MM.1S (cell line): ENCODE results near the gene ALDH1A2.

ENCODE experiments used
- EZH2phosphoT487 ChIP-seq: fragments of 300-600 bp; sonication (generic); IDR thresholded peaks from 2 replicates; pipeline ENCODE4 v1.6.1; 2018; ENCODE audit warnings: antibody characterized with exemption, low read length
- TF ChIP-seq, protein P1 (sequence below): fragments of 300-600 bp; sonication (generic); IDR thresholded peaks from 2 replicates; pipeline ENCODE4 v1.5.1; 2016; ENCODE audit warnings: antibody characterized with exemption, low read length, mixed read lengths

DNA sequence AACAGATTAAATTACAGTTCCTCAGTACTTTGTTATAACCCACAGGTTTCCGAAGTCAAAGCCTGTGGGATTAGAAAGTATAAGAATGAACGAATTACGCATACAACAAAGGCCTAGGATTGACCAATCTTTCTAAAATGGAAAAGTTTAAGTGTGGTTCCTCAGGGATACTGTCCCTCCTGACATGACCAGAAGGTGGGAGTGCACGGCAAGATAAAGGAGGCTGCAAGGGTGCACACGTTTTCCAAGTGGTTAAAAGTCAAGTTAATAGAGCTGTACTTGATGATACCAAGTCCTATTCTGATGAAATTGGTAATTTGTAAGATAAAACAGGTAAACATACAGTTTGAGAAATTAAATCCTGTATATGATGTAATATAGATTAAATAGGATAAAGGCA, 96.2 kb downstream of the ALDH1A2 start:
- TF ChIP-seq, protein P1, sequence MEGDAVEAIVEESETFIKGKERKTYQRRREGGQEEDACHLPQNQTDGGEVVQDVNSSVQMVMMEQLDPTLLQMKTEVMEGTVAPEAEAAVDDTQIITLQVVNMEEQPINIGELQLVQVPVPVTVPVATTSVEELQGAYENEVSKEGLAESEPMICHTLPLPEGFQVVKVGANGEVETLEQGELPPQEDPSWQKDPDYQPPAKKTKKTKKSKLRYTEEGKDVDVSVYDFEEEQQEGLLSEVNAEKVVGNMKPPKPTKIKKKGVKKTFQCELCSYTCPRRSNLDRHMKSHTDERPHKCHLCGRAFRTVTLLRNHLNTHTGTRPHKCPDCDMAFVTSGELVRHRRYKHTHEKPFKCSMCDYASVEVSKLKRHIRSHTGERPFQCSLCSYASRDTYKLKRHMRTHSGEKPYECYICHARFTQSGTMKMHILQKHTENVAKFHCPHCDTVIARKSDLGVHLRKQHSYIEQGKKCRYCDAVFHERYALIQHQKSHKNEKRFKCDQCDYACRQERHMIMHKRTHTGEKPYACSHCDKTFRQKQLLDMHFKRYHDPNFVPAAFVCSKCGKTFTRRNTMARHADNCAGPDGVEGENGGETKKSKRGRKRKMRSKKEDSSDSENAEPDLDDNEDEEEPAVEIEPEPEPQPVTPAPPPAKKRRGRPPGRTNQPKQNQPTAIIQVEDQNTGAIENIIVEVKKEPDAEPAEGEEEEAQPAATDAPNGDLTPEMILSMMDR = no peak
- TF ChIP-seq EZH2phosphoT487 = no peak
